Measurements from ENCODE around the gene PPARD.

GRCh38 chr6:35317483-35318195, 24.7 kb upstream of the PPARD start:
- TF ChIP-seq POLR2AphosphoS5 (IDR thresholded peaks at IDR 0.05; ENCODE audit: low read depth, low read length) = no peak
- no peak for TF ChIP-seq SIN3A (IDR thresholded peaks at IDR 0.05; ENCODE audit: borderline replicate concordance, insufficient read depth, low read length)
- TF ChIP-seq REST (IDR thresholded peaks at IDR 0.05; ENCODE audit: insufficient read depth in 1 of 2, low read depth in 2 of 2, low read length in 2 of 2) = no peak

Data from PFSK-1 (cell line).